ENCODE results near the gene LRP1B.

DNA sequence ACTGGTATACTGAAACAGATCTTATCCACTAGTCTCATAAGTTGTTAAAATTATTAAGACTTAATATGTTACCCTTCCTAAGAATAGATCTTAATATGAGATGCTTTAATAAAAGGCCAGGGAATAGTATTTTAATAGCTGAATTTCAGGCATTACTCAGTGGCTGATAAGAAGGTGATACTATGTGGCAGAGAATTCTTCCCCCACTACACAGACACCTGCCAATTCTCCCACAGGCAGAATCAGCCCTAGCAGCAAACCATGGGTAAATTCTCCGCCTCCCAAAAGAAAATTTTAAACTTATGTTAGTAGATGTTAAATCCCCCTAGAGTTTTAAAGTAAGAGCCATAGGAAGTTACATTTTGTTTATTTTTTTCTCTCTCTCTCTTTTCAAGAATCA, 888.8 kb downstream of the LRP1B start:
- TF ChIP-seq EZH2phosphoT487 (IDR thresholded peaks at IDR 0.05; ENCODE audit: borderline replicate concordance): no peak
- TF ChIP-seq, protein P1, sequence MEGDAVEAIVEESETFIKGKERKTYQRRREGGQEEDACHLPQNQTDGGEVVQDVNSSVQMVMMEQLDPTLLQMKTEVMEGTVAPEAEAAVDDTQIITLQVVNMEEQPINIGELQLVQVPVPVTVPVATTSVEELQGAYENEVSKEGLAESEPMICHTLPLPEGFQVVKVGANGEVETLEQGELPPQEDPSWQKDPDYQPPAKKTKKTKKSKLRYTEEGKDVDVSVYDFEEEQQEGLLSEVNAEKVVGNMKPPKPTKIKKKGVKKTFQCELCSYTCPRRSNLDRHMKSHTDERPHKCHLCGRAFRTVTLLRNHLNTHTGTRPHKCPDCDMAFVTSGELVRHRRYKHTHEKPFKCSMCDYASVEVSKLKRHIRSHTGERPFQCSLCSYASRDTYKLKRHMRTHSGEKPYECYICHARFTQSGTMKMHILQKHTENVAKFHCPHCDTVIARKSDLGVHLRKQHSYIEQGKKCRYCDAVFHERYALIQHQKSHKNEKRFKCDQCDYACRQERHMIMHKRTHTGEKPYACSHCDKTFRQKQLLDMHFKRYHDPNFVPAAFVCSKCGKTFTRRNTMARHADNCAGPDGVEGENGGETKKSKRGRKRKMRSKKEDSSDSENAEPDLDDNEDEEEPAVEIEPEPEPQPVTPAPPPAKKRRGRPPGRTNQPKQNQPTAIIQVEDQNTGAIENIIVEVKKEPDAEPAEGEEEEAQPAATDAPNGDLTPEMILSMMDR (conservative IDR thresholded peaks at IDR 0.05; ENCODE audit: low read length): no peak
